Urothelium cell line (cell line): Measurements from ENCODE around the gene CSMD2.

Experiments
- DNase-seq: peaks from one replicate; pipeline ENCODE4 v3.0.0; 2011; ENCODE audit warnings: low spot score, mixed read lengths
- FAIRE-seq: peaks from 2 replicates; lab custom pipeline; 2011; peaks lifted over from hg19 to GRCh38; lab: Jason Lieb, UNC

Gene CSMD2

GRCh38 chr1:33709174-33709782, 455.8 kb downstream of the CSMD2 start:
- no peak for FAIRE-seq

GRCh38 chr1:33706634-33707255, 458.3 kb downstream of the CSMD2 start:
- peak; percentile 94 for FAIRE-seq
- no peak for DNase-seq

More at GRCh38 chr1:33709174-33709782, 455.8 kb downstream of the CSMD2 start:
- no peak for DNase-seq

- DNase-seq (no peak), FAIRE-seq (no peak)
Observed at GRCh38 chr1:33703464-33703863, 461.6 kb downstream of the CSMD2 start.

GRCh38 chr1:33698361-33699035, 466.5 kb downstream of the CSMD2 start:
- FAIRE-seq (no peak), DNase-seq (no peak)

DNA sequence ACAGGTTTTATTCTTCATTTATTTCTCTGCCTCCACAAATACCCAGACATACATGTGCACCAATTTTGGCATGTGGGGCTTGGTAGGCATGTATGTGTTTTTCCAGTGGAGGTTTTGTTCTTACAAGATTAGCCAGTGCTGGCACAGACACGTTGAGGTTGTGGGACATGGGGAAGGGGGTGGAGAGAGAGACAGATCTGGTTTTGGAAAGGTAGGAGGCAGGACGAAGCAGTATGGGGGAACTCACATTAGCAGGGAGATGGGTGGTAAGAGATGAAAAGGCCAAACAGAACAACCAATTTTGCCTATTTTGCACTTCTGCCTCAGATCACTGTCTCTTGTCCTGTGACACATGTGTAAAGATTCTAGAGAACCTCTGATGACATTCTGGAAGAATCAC, 467.2 kb downstream of the CSMD2 start:
- DNase-seq, result no peak
- FAIRE-seq, result no peak

GRCh38 chr1:33696962-33697361, 468.1 kb downstream of the CSMD2 start:
- no peak for FAIRE-seq
- DNase-seq, result no peak

DNA sequence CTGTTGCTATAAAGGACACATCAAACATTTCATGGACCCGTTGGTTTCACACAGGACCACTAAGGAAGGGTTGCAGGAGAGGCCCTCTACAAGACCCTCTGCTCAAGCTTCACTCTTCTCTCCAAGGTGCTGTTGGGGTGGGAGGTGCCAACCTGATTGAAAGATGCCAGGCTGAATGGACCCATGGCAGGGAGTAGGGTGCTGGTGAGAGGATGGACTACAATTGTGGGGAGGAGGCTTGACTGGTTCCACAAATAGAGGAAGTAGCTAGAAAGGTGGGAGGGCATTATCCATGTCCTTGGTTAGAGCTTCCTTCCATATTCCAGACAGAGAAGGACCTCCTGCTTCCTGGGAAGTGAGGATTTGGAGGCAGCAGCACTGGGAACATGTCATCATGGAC, 468.7 kb downstream of the CSMD2 start:
- no peak for DNase-seq
- no peak for FAIRE-seq

GRCh38 chr1:33692206-33693188, 472.5 kb downstream of the CSMD2 start:
- DNase-seq, result no peak
- no peak for FAIRE-seq

- FAIRE-seq, result no peak
- DNase-seq, result no peak
Observed at GRCh38 chr1:33687000-33687399, 478.0 kb downstream of the CSMD2 start.

DNA sequence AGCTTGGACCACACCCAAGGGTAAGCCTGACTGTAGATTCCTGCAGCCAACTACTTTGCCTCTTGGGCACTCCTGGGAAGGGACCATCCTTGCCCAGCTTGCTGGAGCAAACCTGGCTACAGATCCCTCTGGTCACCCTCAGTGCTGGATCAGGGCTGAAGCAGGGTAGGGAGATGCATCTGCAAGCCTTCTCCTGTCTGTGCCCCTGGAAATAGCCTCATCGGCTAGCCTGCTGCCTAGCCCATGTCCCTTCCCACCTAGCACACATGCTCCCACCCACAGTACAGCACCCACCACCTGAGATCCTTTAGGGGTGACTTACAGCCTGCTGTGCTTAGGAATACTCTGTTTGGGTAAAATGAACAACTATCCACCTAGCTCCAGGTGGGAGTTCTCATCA, 478.5 kb downstream of the CSMD2 start:
- DNase-seq, result no peak
- FAIRE-seq, result no peak

DNA sequence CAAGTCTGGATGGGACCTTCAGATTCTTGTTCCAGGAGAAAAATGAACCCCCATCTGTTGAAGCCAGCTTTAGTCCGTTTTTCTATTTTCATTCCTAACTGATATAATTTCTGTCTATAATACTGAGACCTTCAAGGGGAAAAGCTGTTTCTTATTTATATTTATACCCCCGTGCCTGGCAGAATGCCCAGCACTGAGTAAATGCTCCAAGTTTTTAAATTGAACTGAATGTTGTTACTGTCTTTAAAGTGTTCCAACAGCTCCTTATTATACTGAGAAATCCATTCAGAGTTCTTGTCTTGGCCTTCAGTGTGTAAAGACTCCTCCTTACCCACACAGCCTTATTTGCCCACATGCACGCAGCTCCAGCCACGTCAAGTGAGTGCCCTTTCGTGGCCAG, 479.8 kb downstream of the CSMD2 start:
- no peak for FAIRE-seq
- no peak for DNase-seq

- FAIRE-seq (no peak), DNase-seq (no peak)
Observed at GRCh38 chr1:33684396-33685179, 480.4 kb downstream of the CSMD2 start.

GRCh38 chr1:33683913-33684312, 481.1 kb downstream of the CSMD2 start:
- DNase-seq, result no peak
- FAIRE-seq, result no peak

GRCh38 chr1:33682371-33682770, 482.7 kb downstream of the CSMD2 start:
- no peak for DNase-seq

DNA sequence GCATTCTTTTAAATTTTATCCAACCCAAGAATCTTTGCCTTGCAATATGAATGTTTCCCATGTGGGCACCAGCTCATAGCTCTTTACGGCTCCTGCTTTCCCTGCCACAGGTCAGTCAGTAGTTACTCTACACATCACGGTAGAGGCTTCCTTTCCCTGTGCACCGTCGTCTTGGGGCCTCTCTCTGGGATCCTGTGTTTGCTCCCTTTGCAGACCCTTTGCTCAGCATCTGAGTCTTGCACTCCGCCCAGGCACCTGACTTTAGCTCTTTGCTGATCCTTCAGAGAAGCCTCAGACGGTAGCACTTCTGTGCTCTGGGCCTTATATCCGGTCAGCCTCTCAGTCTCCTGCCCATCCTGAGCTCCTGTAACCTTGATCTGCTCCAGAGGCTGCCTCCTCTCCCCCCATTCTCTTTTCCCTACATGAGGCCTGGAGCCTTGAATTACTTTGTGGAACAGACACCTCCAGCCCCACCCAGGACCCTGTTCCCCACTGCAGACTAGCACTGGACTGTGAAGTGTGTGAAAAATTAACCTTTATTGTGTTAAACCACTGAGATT, 484.7 kb downstream of the CSMD2 start:
- no peak for FAIRE-seq
- no peak for DNase-seq

More at GRCh38 chr1:33682371-33682770, 482.7 kb downstream of the CSMD2 start:
- FAIRE-seq, result no peak

DNA sequence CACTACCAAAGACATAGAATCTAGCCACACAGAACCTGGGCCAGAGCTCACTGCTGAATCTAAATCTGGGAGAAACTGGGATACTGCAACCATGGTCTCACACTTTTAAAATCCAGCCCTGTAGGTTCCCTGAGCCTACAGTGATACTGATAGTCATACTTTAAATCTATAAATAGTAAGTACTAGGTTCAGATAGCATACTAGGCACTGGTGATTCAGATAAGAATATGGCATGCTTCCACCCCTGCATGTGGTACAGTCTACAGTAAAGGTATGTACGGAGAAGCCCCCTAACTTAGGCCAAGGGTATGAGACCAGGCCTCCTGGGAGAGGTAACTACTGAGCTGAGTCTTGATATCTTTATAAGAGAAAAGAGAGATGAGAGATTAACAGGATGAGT, 494.5 kb downstream of the CSMD2 start:
- DNase-seq, result no peak
- FAIRE-seq, result no peak

GRCh38 chr1:33668695-33669094, 496.3 kb downstream of the CSMD2 start:
- FAIRE-seq (no peak), DNase-seq (no peak)

GRCh38 chr1:33667386-33668282, 497.4 kb downstream of the CSMD2 start:
- no peak for FAIRE-seq
- no peak for DNase-seq

- FAIRE-seq (no peak), DNase-seq (no peak)
Observed at GRCh38 chr1:33666616-33667015, 498.4 kb downstream of the CSMD2 start.
